DND-41 (cell line): ENCODE data around the gene ZC2HC1B.

Source experiments
- ATAC-seq: fragments of 200-7000 bp; cut with Tn5 transposase; 3 replicates; pipeline ENCODE4 v1.9.1; 2021; ENCODE audit warnings: low read depth; ENCODE audit not compliant: insufficient read depth
- DNase-seq: peaks from one replicate; pipeline ENCODE4 v3.0.0-alpha.2; 2020
- H2AFZ ChIP-seq: 2 replicates; pipeline ENCODE4 v1.6.0; 2012; ENCODE audit warnings: low read depth, low read length
- H3K27ac ChIP-seq: 2 replicates; pipeline ENCODE4 v1.5.1; 2012; ENCODE audit warnings: low read length, inconsistent platforms
- H3K27me3 ChIP-seq: fragments of 200-600 bp; sonication (generic); 2 replicates; pipeline ENCODE4 v1.6.0; 2012; ENCODE audit warnings: low read length, mild to moderate bottlenecking, inconsistent platforms; ENCODE audit not compliant: insufficient read depth, poor library complexity
- H3K36me3 ChIP-seq: 2 replicates; pipeline ENCODE4 v1.5.1; 2012; ENCODE audit warnings: low read length, inconsistent platforms; ENCODE audit not compliant: insufficient read depth
- H3K4me1 ChIP-seq: 2 replicates; pipeline ENCODE4 v1.5.1; 2012; ENCODE audit warnings: mild to moderate bottlenecking, low read length; ENCODE audit not compliant: insufficient read depth
- H3K4me2 ChIP-seq: 2 replicates; pipeline ENCODE4 v1.6.0; 2012; ENCODE audit warnings: mild to moderate bottlenecking, moderate library complexity, low read length, inconsistent platforms; ENCODE audit not compliant: insufficient read depth
- H3K4me3 ChIP-seq, 2 experiments: fragments of 200-600 bp in 1 of 2; shearing (Covaris generic) in 1 of 2; 2 replicates each; pipeline ENCODE4 v1.5.1; 2012 to 2016; ENCODE audit warnings: inconsistent platforms in 2 of 2, low read length in 2 of 2, mild to moderate bottlenecking in 2 of 2, low read depth in 1 of 2, moderate library complexity in 1 of 2
- H3K79me2 ChIP-seq: 2 replicates; pipeline ENCODE4 v1.6.0; 2012; ENCODE audit warnings: low read length, inconsistent platforms; ENCODE audit not compliant: insufficient read depth
- H3K9ac ChIP-seq: 2 replicates; pipeline ENCODE4 v1.6.0; 2012; ENCODE audit warnings: low read depth, mild to moderate bottlenecking, inconsistent platforms, low read length, moderate library complexity
- H3K9me3 ChIP-seq: 2 replicates; pipeline ENCODE4 v1.5.1; 2012; ENCODE audit warnings: low read length, moderate library complexity, mild to moderate bottlenecking, inconsistent platforms; ENCODE audit not compliant: insufficient read depth, severe bottlenecking
- H4K20me1 ChIP-seq: 2 replicates; pipeline ENCODE4 v1.6.0; 2012; ENCODE audit warnings: low read length; ENCODE audit not compliant: insufficient read depth
- EZH2 ChIP-seq: IDR thresholded peaks from 3 replicates; pipeline ENCODE4 v1.6.1; 2012; ENCODE audit warnings: borderline replicate concordance, low read depth, mild to moderate bottlenecking, moderate library complexity, low read length, inconsistent platforms; ENCODE audit not compliant: severe bottlenecking
- TF ChIP-seq, protein P1 (sequence below): IDR thresholded peaks from 2 replicates; pipeline ENCODE4 v1.5.1; 2012; ENCODE audit warnings: borderline replicate concordance, low read length, moderate library complexity, mild to moderate bottlenecking; ENCODE audit not compliant: poor library complexity, severe bottlenecking; ENCODE audit errors: extremely low read depth

Gene ZC2HC1B

DNA sequence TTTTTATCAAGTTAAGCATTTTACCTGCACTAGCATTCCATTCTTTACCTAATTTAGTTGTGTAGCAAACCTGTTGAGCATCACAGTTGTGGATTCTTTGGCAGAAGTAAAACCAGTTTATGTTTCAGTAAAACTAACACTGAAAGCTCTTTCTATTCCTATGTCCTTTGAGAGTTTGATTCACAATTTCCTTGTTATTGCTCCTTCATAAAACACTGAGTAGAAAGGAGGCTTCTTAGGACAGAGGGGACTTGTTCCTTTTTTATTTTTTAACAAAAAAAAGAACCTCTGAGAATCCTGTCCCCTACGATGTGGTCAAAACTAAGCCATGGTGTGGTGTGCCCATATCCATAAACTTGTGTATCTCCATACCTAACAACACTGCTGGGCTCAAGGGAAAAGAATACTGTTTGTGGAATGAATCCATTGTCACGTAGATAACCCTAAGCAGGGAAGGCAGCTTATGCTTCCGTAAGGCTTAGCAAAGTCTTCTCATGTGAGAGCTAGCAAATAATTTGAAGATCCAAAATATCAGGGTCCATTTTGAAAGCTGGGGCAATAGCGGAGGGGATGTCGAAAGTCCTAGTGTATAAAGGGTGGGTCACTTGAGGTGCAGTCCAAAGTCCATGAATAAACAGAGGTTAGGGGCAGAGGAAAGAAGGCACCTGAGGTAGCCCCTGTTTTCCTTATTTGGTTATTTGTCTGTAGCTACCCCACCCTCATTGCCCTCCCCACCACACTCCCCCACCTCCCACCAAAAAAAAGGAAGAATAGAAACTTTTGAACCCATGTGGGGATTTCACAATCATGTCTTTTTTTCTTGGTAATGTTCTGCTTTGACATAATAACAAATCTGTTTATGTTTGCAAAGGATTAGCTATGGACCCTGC, 72.7 kb downstream of the ZC2HC1B start:
- Histone ChIP-seq H2AFZ (no peak overlapping the region), H3K27me3 (no peaks in the 10 kb centered on the region), H3K27ac (no peak overlapping the region), H3K79me2 (no peaks in the 10 kb centered on the region), H3K9ac (no peak overlapping the region), H3K36me3 (no peaks in the 10 kb centered on the region), H4K20me1 (no peaks in the 10 kb centered on the region), H3K4me1 (no peaks in the 10 kb centered on the region), H3K9me3 (no peaks in the 10 kb centered on the region), H3K4me2 (no peak overlapping the region), H3K4me3 (no peak overlapping the region)
- no peak for ATAC-seq
- TF ChIP-seq, protein P1, sequence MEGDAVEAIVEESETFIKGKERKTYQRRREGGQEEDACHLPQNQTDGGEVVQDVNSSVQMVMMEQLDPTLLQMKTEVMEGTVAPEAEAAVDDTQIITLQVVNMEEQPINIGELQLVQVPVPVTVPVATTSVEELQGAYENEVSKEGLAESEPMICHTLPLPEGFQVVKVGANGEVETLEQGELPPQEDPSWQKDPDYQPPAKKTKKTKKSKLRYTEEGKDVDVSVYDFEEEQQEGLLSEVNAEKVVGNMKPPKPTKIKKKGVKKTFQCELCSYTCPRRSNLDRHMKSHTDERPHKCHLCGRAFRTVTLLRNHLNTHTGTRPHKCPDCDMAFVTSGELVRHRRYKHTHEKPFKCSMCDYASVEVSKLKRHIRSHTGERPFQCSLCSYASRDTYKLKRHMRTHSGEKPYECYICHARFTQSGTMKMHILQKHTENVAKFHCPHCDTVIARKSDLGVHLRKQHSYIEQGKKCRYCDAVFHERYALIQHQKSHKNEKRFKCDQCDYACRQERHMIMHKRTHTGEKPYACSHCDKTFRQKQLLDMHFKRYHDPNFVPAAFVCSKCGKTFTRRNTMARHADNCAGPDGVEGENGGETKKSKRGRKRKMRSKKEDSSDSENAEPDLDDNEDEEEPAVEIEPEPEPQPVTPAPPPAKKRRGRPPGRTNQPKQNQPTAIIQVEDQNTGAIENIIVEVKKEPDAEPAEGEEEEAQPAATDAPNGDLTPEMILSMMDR, result no peak
- no peak for TF ChIP-seq EZH2
- no peak for DNase-seq

DNA sequence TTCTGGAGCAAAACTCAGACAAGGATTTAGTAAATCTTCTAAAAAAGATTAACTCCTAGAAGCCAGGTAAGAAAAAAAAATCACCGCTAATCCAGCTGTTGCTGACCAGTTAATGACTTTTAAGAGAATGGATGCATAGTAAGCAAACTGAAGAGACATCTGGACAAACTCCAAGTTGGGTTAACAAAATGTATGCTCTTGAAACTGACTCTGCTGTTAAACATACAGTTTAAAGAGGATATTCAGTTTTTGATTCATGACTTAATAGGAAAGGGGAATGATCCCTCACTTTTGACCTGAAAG, 73.3 kb downstream of the ZC2HC1B start:
- no peak for ATAC-seq
- H4K20me1 ChIP-seq, result no peaks in the 10 kb centered on the region

DNA sequence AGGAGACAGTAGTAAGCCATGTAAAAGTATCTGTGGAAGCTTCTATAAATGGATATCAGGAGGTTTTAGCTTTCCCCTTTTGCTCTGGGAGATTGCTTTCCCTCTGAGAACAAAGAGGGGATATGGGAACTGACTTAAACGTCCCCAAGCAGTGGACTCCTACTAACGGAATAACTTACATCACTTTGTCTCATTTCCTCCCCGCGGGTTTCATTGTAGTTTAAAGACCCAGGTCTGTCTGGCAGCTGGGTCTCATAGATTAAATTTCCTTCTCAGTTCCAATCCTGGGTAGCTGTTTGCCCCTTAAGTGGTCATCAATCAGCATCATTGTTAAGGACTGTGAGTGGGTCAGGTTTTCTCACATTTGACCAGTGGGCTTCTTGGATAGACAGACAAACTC, 75.1 kb downstream of the ZC2HC1B start:
- H3K9me3 ChIP-seq, result no peaks in the 10 kb centered on the region
- H3K36me3 ChIP-seq, result no peaks in the 10 kb centered on the region
- H3K27ac ChIP-seq, result no peak overlapping the region
- H3K79me2 ChIP-seq, result no peaks in the 10 kb centered on the region
- no peaks in the 10 kb centered on the region for H4K20me1 ChIP-seq
- no peak overlapping the region for H3K4me3 ChIP-seq
- H3K4me2 ChIP-seq, result no peak overlapping the region
- ATAC-seq, result no peak
- H3K27me3 ChIP-seq, result no peaks in the 10 kb centered on the region
- H2AFZ ChIP-seq, result no peak overlapping the region
- no peak for DNase-seq
- no peak overlapping the region for H3K9ac ChIP-seq
- H3K4me1 ChIP-seq, result no peaks in the 10 kb centered on the region
- TF ChIP-seq, protein P1, result no peak
- no peak for TF ChIP-seq EZH2

More for the DNA sequence above, 73.3 kb downstream of the ZC2HC1B start:
- Histone ChIP-seq H3K27me3 (no peaks in the 10 kb centered on the region), H3K27ac (no peak overlapping the region), H2AFZ (no peak overlapping the region), H3K9me3 (no peaks in the 10 kb centered on the region), H3K9ac (no peak overlapping the region), H3K4me1 (no peaks in the 10 kb centered on the region), H3K36me3 (no peaks in the 10 kb centered on the region), H3K79me2 (no peaks in the 10 kb centered on the region), H3K4me3 (no peak overlapping the region), H3K4me2 (no peak overlapping the region)
- TF ChIP-seq EZH2, result no peak
- TF ChIP-seq, protein P1, result no peak
- DNase-seq, result no peak
